ENCODE data around the gene NFKBIZ.

NFKBIZ gene

DNA sequence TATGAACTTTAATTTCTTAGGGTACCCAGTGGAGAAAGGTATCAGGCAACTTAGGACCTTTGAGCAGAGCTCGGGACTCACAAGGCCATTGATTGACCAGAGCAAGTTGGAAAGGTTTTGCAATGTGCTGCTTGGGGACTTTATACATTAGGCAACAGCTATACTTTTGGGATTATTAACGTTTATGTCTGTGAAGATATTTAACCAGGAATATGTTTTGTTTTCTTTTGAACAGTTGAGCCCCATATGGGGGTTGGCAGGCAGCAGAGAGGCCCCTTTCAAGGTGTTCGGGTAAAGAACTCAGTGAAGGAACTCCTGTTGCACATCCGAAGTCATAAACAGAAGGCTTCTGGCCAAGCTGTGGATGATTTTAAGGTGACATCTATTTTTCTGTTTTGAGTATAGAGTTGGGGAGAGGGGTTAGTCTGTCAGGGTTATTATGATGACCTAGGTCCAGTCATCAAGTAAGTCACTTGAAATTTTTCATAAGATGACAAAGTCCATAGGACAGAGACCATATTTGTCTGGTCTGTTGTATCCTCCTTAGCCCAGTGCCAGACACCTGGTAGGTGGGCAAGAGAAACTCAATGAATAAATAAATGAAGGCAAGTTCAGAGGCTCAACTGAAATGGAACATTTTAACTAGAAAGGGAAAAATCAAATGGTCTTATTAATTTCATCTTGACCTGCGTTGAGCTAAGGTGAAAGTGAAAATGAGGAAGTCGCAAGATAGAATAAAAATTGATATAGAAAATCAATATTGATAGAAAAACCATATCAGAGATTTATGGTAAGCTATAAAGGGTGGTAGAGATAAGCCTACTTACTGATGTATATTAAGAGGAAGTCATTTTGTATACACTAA, 2.8 kb downstream of the NFKBIZ start:
- no peak overlapping the region for H3K27ac ChIP-seq
- TF ChIP-seq ZFX (IDR thresholded peaks at IDR 0.05) = no peak
- TF ChIP-seq, protein P1, sequence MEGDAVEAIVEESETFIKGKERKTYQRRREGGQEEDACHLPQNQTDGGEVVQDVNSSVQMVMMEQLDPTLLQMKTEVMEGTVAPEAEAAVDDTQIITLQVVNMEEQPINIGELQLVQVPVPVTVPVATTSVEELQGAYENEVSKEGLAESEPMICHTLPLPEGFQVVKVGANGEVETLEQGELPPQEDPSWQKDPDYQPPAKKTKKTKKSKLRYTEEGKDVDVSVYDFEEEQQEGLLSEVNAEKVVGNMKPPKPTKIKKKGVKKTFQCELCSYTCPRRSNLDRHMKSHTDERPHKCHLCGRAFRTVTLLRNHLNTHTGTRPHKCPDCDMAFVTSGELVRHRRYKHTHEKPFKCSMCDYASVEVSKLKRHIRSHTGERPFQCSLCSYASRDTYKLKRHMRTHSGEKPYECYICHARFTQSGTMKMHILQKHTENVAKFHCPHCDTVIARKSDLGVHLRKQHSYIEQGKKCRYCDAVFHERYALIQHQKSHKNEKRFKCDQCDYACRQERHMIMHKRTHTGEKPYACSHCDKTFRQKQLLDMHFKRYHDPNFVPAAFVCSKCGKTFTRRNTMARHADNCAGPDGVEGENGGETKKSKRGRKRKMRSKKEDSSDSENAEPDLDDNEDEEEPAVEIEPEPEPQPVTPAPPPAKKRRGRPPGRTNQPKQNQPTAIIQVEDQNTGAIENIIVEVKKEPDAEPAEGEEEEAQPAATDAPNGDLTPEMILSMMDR (conservative IDR thresholded peaks at IDR 0.05) = no peak

DNA sequence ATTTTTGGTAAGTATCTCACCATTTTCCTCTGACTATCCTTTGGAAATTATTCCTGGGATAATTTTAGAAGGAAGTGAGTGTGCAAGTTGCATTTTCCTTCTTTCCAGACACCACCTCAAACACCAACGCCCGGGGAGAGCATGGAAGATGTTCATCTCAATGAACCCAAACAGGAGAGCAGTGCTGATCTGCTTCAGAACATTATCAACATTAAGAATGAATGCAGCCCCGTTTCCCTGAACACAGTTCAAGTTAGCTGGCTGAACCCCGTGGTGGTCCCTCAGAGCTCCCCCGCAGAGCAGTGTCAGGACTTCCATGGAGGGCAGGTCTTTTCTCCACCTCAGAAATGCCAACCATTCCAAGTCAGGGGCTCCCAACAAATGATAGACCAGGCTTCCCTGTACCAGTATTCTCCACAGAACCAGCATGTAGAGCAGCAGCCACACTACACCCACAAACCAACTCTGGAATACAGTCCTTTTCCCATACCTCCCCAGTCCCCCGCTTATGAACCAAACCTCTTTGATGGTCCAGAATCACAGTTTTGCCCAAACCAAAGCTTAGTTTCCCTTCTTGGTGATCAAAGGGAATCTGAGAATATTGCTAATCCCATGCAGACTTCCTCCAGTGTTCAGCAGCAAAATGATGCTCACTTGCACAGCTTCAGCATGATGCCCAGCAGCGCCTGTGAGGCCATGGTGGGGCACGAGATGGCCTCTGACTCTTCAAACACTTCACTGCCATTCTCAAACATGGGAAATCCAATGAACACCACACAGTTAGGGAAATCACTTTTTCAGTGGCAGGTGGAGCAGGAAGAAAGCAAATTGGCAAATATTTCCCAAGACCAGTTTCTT, 3.9 kb downstream of the NFKBIZ start:
- H3K27ac ChIP-seq = no peak overlapping the region
- TF ChIP-seq ZFX (IDR thresholded peaks at IDR 0.05) = no peak
- TF ChIP-seq, protein P1 (conservative IDR thresholded peaks at IDR 0.05) = no peak

DNA sequence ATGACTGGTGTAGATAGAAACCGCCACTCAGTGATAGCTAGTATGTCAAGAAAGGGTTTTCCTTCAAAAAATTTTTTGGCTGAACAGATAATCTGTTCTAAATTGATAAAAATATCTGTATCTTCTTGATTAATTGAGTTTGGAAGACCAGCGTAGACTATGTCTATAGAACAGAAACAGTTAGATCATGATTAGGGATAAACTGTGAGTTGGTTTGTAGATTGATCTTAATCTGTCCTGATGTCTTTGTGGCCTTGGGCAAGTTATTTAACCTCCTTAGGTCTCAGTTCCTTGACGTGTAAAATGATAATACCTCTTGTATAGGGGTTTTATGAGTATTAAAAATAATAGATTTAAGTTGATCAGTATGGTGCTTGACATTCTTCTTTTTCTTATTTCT, 4.7 kb downstream of the NFKBIZ start:
- TF ChIP-seq, protein P1 (conservative IDR thresholded peaks at IDR 0.05) = no peak
- TF ChIP-seq ZFX (IDR thresholded peaks at IDR 0.05) = no peak
- H3K27ac ChIP-seq = no peak overlapping the region

DNA sequence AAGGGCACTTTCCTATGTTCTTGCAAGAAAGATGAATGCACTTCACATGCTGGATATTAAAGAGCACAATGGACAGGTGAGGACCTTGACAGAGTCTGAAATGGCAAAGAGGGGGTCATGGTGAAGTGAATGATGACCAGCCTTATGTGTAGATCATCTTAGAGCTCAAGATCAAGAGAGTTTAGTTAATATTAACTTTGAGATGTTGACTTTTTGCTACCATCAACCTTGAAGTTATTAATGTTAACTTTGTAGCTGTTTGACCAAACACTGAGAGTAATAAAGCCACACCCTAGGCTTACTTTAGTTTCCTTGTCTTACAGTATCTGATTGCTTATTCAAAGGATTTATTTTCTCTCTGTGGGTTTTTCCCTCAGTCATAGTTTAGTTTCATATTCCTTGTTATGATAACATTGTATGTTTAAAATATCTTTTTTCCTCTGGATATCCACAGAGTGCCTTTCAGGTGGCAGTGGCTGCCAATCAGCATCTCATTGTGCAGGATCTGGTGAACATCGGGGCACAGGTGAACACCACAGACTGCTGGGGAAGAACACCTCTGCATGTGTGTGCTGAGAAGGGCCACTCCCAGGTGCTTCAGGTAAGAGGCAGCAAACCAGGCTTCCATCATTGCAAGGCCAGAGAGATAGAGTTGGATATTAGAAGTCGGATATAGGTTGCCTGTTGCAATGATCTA, 5.4 kb downstream of the NFKBIZ start:
- H3K27ac ChIP-seq = no peak overlapping the region
- TF ChIP-seq, protein P1 (conservative IDR thresholded peaks at IDR 0.05) = no peak

DNA sequence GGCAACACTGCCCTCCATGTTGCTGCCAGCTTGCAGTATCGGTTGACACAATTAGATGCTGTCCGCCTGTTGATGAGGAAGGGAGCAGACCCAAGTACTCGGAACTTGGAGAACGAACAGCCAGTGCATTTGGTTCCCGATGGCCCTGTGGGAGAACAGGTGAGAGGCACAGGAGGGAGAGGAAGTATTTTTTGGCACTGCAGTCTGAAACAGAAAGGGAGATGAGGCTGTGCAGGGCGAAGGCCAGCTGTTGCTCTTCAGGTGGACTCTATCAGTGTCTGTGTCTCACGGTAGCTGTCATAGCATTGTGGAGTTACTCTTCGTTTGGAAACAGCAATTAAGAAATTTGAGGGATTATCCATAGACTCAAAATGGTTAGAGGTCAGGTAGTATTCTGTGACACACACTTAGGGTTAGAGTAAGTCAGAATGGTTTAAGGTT, 8.0 kb downstream of the NFKBIZ start:
- no peak overlapping the region for H3K27ac ChIP-seq
- TF ChIP-seq, protein P1 (conservative IDR thresholded peaks at IDR 0.05) = no peak
- TF ChIP-seq ZFX (IDR thresholded peaks at IDR 0.05) = no peak

DNA sequence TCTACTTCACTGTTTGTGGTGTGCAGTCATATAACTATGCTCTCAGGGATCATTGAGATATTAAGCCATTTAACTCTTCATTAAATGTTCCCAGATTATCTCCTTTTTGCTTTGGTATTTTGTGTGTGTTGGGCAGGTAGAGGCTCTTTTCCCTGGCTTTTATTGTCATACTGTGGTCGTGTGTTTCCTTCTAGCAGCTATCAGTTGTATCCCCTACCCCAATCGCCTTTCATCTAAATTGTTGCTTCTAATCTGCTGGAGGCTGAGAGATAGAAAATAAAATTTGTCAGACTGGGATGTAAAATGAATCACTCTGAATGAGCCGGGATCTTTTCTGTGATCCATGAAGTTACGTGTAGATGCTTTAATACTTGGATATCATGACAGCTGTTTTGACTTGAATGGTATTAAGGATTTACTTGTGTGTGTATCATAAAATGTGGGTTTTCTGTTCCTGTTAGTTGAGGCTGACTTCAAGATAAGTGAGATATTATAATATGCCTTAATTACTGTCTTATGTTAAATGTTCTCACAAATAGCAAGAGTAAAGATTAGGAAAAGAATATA, 9.2 kb downstream of the NFKBIZ start:
- TF ChIP-seq, protein P1 (conservative IDR thresholded peaks at IDR 0.05) = no peak
- TF ChIP-seq ZFX (IDR thresholded peaks at IDR 0.05) = no peak
- H3K27ac ChIP-seq = no peak overlapping the region
